Measurements from ENCODE around the gene ATXN1.

Gene ATXN1

DNA sequence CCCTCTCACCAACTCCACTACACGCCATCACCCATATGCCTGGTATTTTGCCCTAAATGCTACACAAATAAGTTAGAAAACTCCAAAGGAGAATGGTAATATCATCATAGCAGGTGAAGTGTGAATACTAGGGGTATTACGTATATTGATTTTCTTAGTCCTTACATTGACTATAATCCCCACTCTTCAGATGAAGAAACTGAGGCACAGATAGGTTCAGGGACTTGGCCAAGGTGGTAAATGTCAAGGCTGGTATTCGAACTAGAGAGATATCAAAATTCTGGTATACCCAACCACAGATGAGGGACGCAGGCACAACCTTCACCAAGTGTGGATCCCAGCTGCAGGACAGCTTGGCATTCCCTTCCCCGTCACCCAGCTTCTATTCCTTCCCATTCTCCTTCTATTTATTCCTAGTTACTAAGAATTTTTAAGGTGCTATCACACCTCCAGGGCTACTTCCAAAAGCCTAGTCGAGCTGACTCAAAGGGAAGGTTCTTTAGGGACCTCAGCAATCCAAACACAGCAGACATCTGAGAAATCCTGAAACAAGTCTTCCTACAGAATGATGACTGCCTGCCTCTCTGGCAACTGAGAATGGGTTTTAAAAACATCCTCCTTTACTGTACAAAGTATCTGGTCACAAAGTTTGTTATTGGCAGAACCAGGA, 32.6 kb downstream of the ATXN1 start:
- H4K91ac ChIP-seq (ENCODE audit: low read depth, low read length, poor library complexity): no peak overlapping the region
- no peak overlapping the region for H3K4me3 ChIP-seq (ENCODE audit: low read length in 2 of 2)
- H3K27ac ChIP-seq (replicated peaks; ENCODE audit: low read length): no peak overlapping the region
- no peak overlapping the region for H2AK5ac ChIP-seq (ENCODE audit: low read depth, low read length)
- no peaks in the 10 kb centered on the region for H3K9me3 ChIP-seq (replicated peaks in 1 of 2; ENCODE audit: control insufficient read depth in 2 of 2, insufficient read depth in 1 of 2, low read depth in 1 of 2, low read length in 2 of 2)
- H3K36me3 ChIP-seq (replicated peaks in 1 of 2; ENCODE audit: control insufficient read depth in 2 of 2, insufficient read depth in 2 of 2, low read length in 2 of 2): no peaks in the 10 kb centered on the region
- peaks cover 4% of the 10 kb centered on the region in 2 donors for H3K4me1 ChIP-seq (ENCODE audit: control insufficient read depth in 2 of 2, insufficient read depth in 1 of 2, low read depth in 1 of 2, low read length in 2 of 2)
- H2BK15ac ChIP-seq (ENCODE audit: low read length): no peak overlapping the region
- H2BK120ac ChIP-seq (ENCODE audit: low read depth, low read length): no peak overlapping the region
- no peak overlapping the region for H3K4ac ChIP-seq (ENCODE audit: low read length)
- no peak overlapping the region for H4K8ac ChIP-seq (ENCODE audit: low read depth, low read length)
- no CpG with 5 or more reads among the region's 6 CpGs for WGBS, 2 donors (ENCODE audit: extremely low coverage in 2 of 2, insufficient read length in 2 of 2, insufficient replicate concordance in 1 of 2)
- DNase-seq (ENCODE audit: low spot score): no peak
- no peaks in the 10 kb centered on the region for H3K27me3 ChIP-seq (ENCODE audit: control insufficient read depth in 3 of 3, insufficient read depth in 3 of 3, low read depth in 1 of 3, low read length in 3 of 3)
- no peak overlapping the region for H3K14ac ChIP-seq (ENCODE audit: low read length)
- H2AFZ ChIP-seq (ENCODE audit: low read length): peak overlapping the region; percentile 20
- H2BK5ac ChIP-seq (ENCODE audit: low read length): no peak overlapping the region
- H3K18ac ChIP-seq (ENCODE audit: low read length): no peak overlapping the region
- H3K79me1 ChIP-seq (ENCODE audit: low read depth, low read length): no peaks in the 10 kb centered on the region
- no peak overlapping the region for H3K4me2 ChIP-seq (ENCODE audit: insufficient read depth, low read length, poor library complexity, severe bottlenecking)
- H3K9ac ChIP-seq (ENCODE audit: low read depth, low read length, poor library complexity): no peak overlapping the region
- no peak overlapping the region for H2BK12ac ChIP-seq (ENCODE audit: low read length)
- H3K23ac ChIP-seq (ENCODE audit: low read depth, low read length, poor library complexity): no peak overlapping the region

DNA sequence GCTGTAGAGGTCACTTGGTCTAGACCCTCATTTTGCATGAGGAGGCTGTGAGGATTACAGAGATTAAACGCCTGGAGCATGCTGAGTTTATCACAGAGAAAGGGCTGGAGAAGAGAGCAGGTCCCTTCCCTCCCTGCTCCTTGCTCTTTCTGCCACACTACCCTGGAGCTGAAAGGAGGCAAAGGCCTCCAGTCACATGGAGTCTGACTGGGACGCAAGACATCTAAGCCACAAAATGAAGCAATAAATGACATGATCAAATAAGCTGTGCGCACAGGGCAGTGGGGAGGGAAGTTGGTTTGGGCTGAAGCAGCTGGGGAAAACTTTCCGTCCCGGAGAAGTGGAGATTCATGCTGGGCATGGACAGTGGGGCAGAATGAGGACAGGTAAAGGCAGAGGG, 33.3 kb downstream of the ATXN1 start:
- no peak overlapping the region for H3K18ac ChIP-seq (ENCODE audit: low read length)
- no peaks in the 10 kb centered on the region for H3K9me3 ChIP-seq (replicated peaks in 1 of 2; ENCODE audit: control insufficient read depth in 2 of 2, insufficient read depth in 1 of 2, low read depth in 1 of 2, low read length in 2 of 2)
- no CpG with 5 or more reads among the region's 5 CpGs for WGBS, 2 donors (ENCODE audit: extremely low coverage in 2 of 2, insufficient read length in 2 of 2, insufficient replicate concordance in 1 of 2)
- H2BK12ac ChIP-seq (ENCODE audit: low read length): no peak overlapping the region
- H2AFZ ChIP-seq (ENCODE audit: low read length): no peak overlapping the region
- no peak overlapping the region for H3K14ac ChIP-seq (ENCODE audit: low read length)
- no peak overlapping the region for H4K8ac ChIP-seq (ENCODE audit: low read depth, low read length)
- no peak overlapping the region for H2BK5ac ChIP-seq (ENCODE audit: low read length)
- no peaks in the 10 kb centered on the region for H3K36me3 ChIP-seq (replicated peaks in 1 of 2; ENCODE audit: control insufficient read depth in 2 of 2, insufficient read depth in 2 of 2, low read length in 2 of 2)
- H3K4ac ChIP-seq (ENCODE audit: low read length): no peak overlapping the region
- H2BK120ac ChIP-seq (ENCODE audit: low read depth, low read length): no peak overlapping the region
- H3K27me3 ChIP-seq (ENCODE audit: control insufficient read depth in 3 of 3, insufficient read depth in 3 of 3, low read depth in 1 of 3, low read length in 3 of 3): no peaks in the 10 kb centered on the region
- H4K91ac ChIP-seq (ENCODE audit: low read depth, low read length, poor library complexity): no peak overlapping the region
- H2AK5ac ChIP-seq (ENCODE audit: low read depth, low read length): no peak overlapping the region
- H3K23ac ChIP-seq (ENCODE audit: low read depth, low read length, poor library complexity): no peak overlapping the region
- H3K27ac ChIP-seq (replicated peaks; ENCODE audit: low read length): no peak overlapping the region
- H3K4me1 ChIP-seq (ENCODE audit: control insufficient read depth in 2 of 2, insufficient read depth in 1 of 2, low read depth in 1 of 2, low read length in 2 of 2): peaks cover 4 to 9% of the 10 kb centered on the region in 2 donors
- no peak overlapping the region for H3K4me2 ChIP-seq (ENCODE audit: insufficient read depth, low read length, poor library complexity, severe bottlenecking)
- H3K79me1 ChIP-seq (ENCODE audit: low read depth, low read length): no peaks in the 10 kb centered on the region
- no peak overlapping the region for H2BK15ac ChIP-seq (ENCODE audit: low read length)
- no peak overlapping the region for H3K4me3 ChIP-seq (ENCODE audit: low read length in 2 of 2)
- H3K9ac ChIP-seq (ENCODE audit: low read depth, low read length, poor library complexity): no peak overlapping the region
- DNase-seq (ENCODE audit: low spot score): no peak

DNA sequence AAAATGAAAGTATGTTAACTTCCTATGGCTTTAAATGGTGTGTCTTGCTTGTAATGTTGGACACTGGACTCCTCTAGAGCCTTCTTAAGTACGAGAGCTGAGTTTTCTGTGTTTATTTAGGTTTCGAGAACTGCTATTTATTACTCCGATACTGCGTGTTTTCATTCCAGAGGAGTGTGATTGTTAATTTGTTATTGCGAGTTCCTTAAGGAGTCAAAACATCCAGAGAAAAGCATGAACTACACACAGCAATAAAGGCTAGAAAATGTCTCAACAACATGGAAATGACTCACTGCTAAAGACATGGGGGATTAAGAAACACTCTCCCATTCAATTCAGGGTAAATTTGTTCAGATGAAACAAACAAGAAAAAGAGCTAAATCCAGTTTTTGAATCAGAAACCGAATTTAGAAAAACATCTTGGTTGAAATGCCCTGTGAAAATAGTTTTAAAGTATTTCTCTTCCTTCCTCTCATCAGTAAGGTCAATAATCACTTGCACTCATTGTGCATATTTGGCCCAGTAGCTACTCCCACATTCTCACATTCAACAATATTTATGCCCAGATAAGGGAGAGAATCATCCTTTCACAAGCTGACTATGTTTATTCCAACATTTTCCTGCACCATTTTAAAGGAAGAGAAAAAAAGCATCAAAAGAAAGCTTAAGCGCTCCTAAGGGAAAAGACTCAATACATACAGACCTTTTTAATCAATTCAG, 36.0 kb downstream of the ATXN1 start:
- Histone ChIP-seq H2AK5ac (ENCODE audit: low read depth, low read length) (no peak overlapping the region), H3K23ac (ENCODE audit: low read depth, low read length, poor library complexity) (no peak overlapping the region), H3K4me3 (ENCODE audit: low read length in 2 of 2) (no peak overlapping the region), H4K8ac (ENCODE audit: low read depth, low read length) (no peak overlapping the region), H3K9me3 (replicated peaks in 1 of 2; ENCODE audit: control insufficient read depth in 2 of 2, insufficient read depth in 1 of 2, low read depth in 1 of 2, low read length in 2 of 2) (no peaks in the 10 kb centered on the region), H3K79me1 (ENCODE audit: low read depth, low read length) (no peaks in the 10 kb centered on the region), H2BK12ac (ENCODE audit: low read length) (no peak overlapping the region), H3K14ac (ENCODE audit: low read length) (no peak overlapping the region), H2BK5ac (ENCODE audit: low read length) (no peak overlapping the region), H3K4me1 (ENCODE audit: control insufficient read depth in 2 of 2, insufficient read depth in 1 of 2, low read depth in 1 of 2, low read length in 2 of 2) (peaks cover 9 to 23% of the 10 kb centered on the region in 2 donors), H3K27ac (replicated peaks; ENCODE audit: low read length) (no peak overlapping the region), H3K36me3 (replicated peaks in 1 of 2; ENCODE audit: control insufficient read depth in 2 of 2, insufficient read depth in 2 of 2, low read length in 2 of 2) (no peaks in the 10 kb centered on the region), H3K4ac (ENCODE audit: low read length) (no peak overlapping the region), H2BK15ac (ENCODE audit: low read length) (no peak overlapping the region), H2AFZ (ENCODE audit: low read length) (peak overlapping the region; percentile 8), H3K4me2 (ENCODE audit: insufficient read depth, low read length, poor library complexity, severe bottlenecking) (no peak overlapping the region), H2BK120ac (ENCODE audit: low read depth, low read length) (no peak overlapping the region), H3K27me3 (ENCODE audit: control insufficient read depth in 3 of 3, insufficient read depth in 3 of 3, low read depth in 1 of 3, low read length in 3 of 3) (no peaks in the 10 kb centered on the region), H4K91ac (ENCODE audit: low read depth, low read length, poor library complexity) (no peak overlapping the region), H3K9ac (ENCODE audit: low read depth, low read length, poor library complexity) (no peak overlapping the region), H3K18ac (ENCODE audit: low read length) (no peak overlapping the region)
- no CpG with 5 or more reads among the region's 7 CpGs for WGBS, 2 donors (ENCODE audit: extremely low coverage in 2 of 2, insufficient read length in 2 of 2, insufficient replicate concordance in 1 of 2)
- no peak for DNase-seq (ENCODE audit: low spot score)

DNA sequence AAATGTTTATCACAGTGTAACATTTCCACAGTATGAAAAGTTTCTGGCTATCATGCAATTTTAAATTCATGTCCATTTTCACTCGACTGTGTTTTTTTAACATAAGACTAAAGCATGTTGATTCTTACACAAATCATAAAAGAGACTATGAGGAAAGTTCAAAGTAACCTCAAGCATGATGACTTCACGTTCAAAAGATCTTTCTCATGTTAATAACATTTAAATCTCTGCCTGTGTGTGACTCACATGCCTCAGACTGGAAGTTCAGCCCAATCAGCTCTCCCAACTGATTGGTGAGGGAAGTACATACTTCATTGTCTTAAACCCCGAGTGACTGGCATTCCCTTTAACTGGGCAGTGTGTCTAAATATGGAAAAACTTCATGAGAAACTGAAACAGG, 37.4 kb downstream of the ATXN1 start:
- Histone ChIP-seq H2BK15ac (ENCODE audit: low read length) (no peak overlapping the region), H3K4me2 (ENCODE audit: insufficient read depth, low read length, poor library complexity, severe bottlenecking) (no peak overlapping the region), H2BK12ac (ENCODE audit: low read length) (no peak overlapping the region), H2BK5ac (ENCODE audit: low read length) (no peak overlapping the region), H2AK5ac (ENCODE audit: low read depth, low read length) (no peak overlapping the region), H3K14ac (ENCODE audit: low read length) (no peak overlapping the region), H3K4me3 (ENCODE audit: low read length in 2 of 2) (no peak overlapping the region), H2AFZ (ENCODE audit: low read length) (peak overlapping the region; percentile 5), H3K36me3 (replicated peaks in 1 of 2; ENCODE audit: control insufficient read depth in 2 of 2, insufficient read depth in 2 of 2, low read length in 2 of 2) (no peaks in the 10 kb centered on the region), H3K4ac (ENCODE audit: low read length) (no peak overlapping the region), H3K18ac (ENCODE audit: low read length) (no peak overlapping the region), H3K79me1 (ENCODE audit: low read depth, low read length) (no peaks in the 10 kb centered on the region), H4K91ac (ENCODE audit: low read depth, low read length, poor library complexity) (no peak overlapping the region), H3K27me3 (ENCODE audit: control insufficient read depth in 3 of 3, insufficient read depth in 3 of 3, low read depth in 1 of 3, low read length in 3 of 3) (no peaks in the 10 kb centered on the region), H3K27ac (replicated peaks; ENCODE audit: low read length) (no peak overlapping the region), H4K8ac (ENCODE audit: low read depth, low read length) (no peak overlapping the region), H3K9ac (ENCODE audit: low read depth, low read length, poor library complexity) (no peak overlapping the region), H3K9me3 (replicated peaks in 1 of 2; ENCODE audit: control insufficient read depth in 2 of 2, insufficient read depth in 1 of 2, low read depth in 1 of 2, low read length in 2 of 2) (no peaks in the 10 kb centered on the region), H3K23ac (ENCODE audit: low read depth, low read length, poor library complexity) (no peak overlapping the region), H3K4me1 (ENCODE audit: control insufficient read depth in 2 of 2, insufficient read depth in 1 of 2, low read depth in 1 of 2, low read length in 2 of 2) (peaks cover 9 to 24% of the 10 kb centered on the region in 2 donors), H2BK120ac (ENCODE audit: low read depth, low read length) (no peak overlapping the region)
- no CpG with 5 or more reads among the region's 3 CpGs for WGBS, 2 donors (ENCODE audit: extremely low coverage in 2 of 2, insufficient read length in 2 of 2, insufficient replicate concordance in 1 of 2)
- no peak for DNase-seq (ENCODE audit: low spot score)
